Spleen (tissue), 11 donors: ENCODE data around the gene TET3. TPM values are rescaled to one million over a fixed set of nuclear protein-coding genes. Genes with fewer than 3 reads are reported as not detected.

Source experiments
- DNase-seq: peaks from one replicate; pipeline ENCODE4 v3.0.0-alpha.2; 2020
- H3K27ac ChIP-seq, 8 donors: fragments of 200-600 bp; sonication (generic) in 7 of 8; 1 replicate in 4 of 8; 2 replicates in 4 of 8; pipeline versions ENCODE4 v1.5.0 to v1.8.0; 2016 to 2021; ENCODE audit warnings: inconsistent platforms in 4 of 8, mild to moderate bottlenecking in 4 of 8, moderate library complexity in 1 of 8
- H3K27me3 ChIP-seq, 7 donors: fragments of 200-600 bp; sonication (generic) in 6 of 7; replicated peaks in 1 of 7; 1 replicate in 4 of 7; 2 replicates in 3 of 7; pipeline versions ENCODE4 v1.5.0 to v1.8.0; 2016 to 2021; ENCODE audit warnings: inconsistent platforms in 3 of 7, mild to moderate bottlenecking in 1 of 7
- H3K36me3 ChIP-seq, 6 donors: fragments of 200-600 bp; sonication (generic) in 5 of 6; 1 replicate in 4 of 6; 2 replicates in 2 of 6; pipeline versions ENCODE4 v1.5.0 to v1.8.0; 2016 to 2021; ENCODE audit warnings: inconsistent platforms in 2 of 6
- H3K4me1 ChIP-seq, 6 donors: fragments of 200-600 bp; sonication (generic) in 5 of 6; 1 replicate in 3 of 6; 2 replicates in 3 of 6; pipeline versions ENCODE4 v1.5.0 to v1.8.0; 2016 to 2021; ENCODE audit warnings: inconsistent platforms in 3 of 6
- H3K4me3 ChIP-seq, 8 donors: fragments of 200-600 bp; sonication (generic) in 7 of 8; 1 replicate in 4 of 8; 2 replicates in 4 of 8; pipeline versions ENCODE4 v1.5.0 to v1.8.0; 2016 to 2021; ENCODE audit warnings: inconsistent platforms in 4 of 8, mild to moderate bottlenecking in 4 of 8, moderate library complexity in 2 of 8
- H3K9me3 ChIP-seq, 8 donors: fragments of 200-600 bp; sonication (generic) in 7 of 8; 1 replicate in 4 of 8; 2 replicates in 4 of 8; pipeline versions ENCODE4 v1.5.0 to v1.8.0; 2016 to 2021; ENCODE audit warnings: inconsistent platforms in 4 of 8
- CTCF ChIP-seq, 11 experiments: fragments of 200-600 bp in 7 of 11; fragments of 450-650 bp in 4 of 11; sonication (generic) in 4 of 11; IDR thresholded peaks in 8 of 11; conservative IDR thresholded peaks in 3 of 11; 1 replicate in 7 of 11; 2 replicates in 4 of 11; pipeline versions ENCODE4 v1.4.0 to v1.8.0; 2016 to 2021; ENCODE audit warnings: antibody characterized with exemption in 11 of 11, inconsistent platforms in 4 of 11, mild to moderate bottlenecking in 1 of 11
- POLR2A ChIP-seq, 3 donors: fragments of 450-650 bp; IDR thresholded peaks; one replicate each; pipeline ENCODE4 v1.5.1; 2017; ENCODE audit warnings: antibody characterized with exemption in 3 of 3, mild to moderate bottlenecking in 1 of 3
- POLR2AphosphoS5 ChIP-seq, 3 donors: sonication (generic); formaldehyde crosslinking; IDR thresholded peaks; one replicate each; pipeline ENCODE4 v1.5.1; 2017; ENCODE audit warnings: antibody characterized with exemption in 3 of 3
- WGBS, 5 donors: extraction: QIAGEN DNeasy Blood & Tissue Kit in 3 of 5; methylation state at CpG; one replicate each; pipeline versions ENCODE4 v1.1.5 to v1.1.7; 2013 to 2018; 5-methylcytosine and 5-hydroxymethylcytosine counted together
- intact Hi-C: fragments of 100-400 bp; cut with DNase I; formaldehyde crosslinking; loops from one replicate; pipeline ENCODE4 v1.15.0; 2023; ENCODE audit warnings: low total_unique reads
- polyA plus RNA-seq, 3 donors: library from polyadenylated mRNA; stranded (reverse); fragments of 200-250 nt; gene quantifications; one replicate each; pipeline ENCODE4 v1.2.1, GENCODE V29; 2013
- total RNA-seq, 7 donors: library from RNA; depleted of rRNA in 3 of 7; stranded (reverse); fragments of >200 nt in 3 of 7; fragmentation: NEBNext Ultra II Directional in 4 of 7; extraction: Animal tissue kit (Norgen Biotek cat#: 25700) in 4 of 7; gene quantifications; one replicate each; pipeline versions ENCODE4 v1.1.0 to v1.2.1, GENCODE V29; 2016 to 2021
- donor health status: healthy with polysubstance abuse.
- donor health status: DM: no; HTN: no; CAD: no; lungs with moderate emphysema.
- donor health status: DM: no; HTN: no; CAD: no.
- donor health status: Bipolar disorder and iron deficiency.
- donor health status: healthy.
- donor health status: DM: no; HTN: no; CAD: no.
- donor health status: DM: yes; HTN: yes; CAD: no.

Gene TET3
- total and polyA plus RNA-seq, 10 donors = 1.6 to 27.6 (median 19.9) TPM

GRCh38 chr2:73970850-73971471 is 13.7 kb upstream of the TET3 start:
- no peak for TF ChIP-seq CTCF (IDR thresholded peaks at IDR 0.05 in 8 of 11, conservative IDR thresholded peaks at IDR 0.05 in 3 of 11)
- peak; percentile 21 to 82 (median 73) for TF ChIP-seq POLR2AphosphoS5 (IDR thresholded peaks at IDR 0.05)
- no peak for TF ChIP-seq POLR2A (IDR thresholded peaks at IDR 0.05)
- peak; percentile 91 for DNase-seq
- H3K4me1 ChIP-seq = peaks cover 17 to 69% (median 48%) of the 10 kb centered on the region in 6 donors
- intact Hi-C loops = no loop called here
- H3K9me3 ChIP-seq = no peaks in the 10 kb centered on the region
- no peaks in the 10 kb centered on the region for H3K27me3 ChIP-seq
- WGBS, 5 donors = 2 to 8% (median 7%) methylated on average over 7 of the region's 7 CpGs
- H3K4me3 ChIP-seq = peak overlapping the region in 3 of 8 donors; percentile 1 to 43 (median 17)
- H3K36me3 ChIP-seq = no peaks in the 10 kb centered on the region
- peak overlapping the region; percentile 43 to 85 (median 74) for H3K27ac ChIP-seq

- H3K27me3 ChIP-seq = no peaks in the 10 kb centered on the region
- H3K4me1 ChIP-seq = peaks cover 17 to 69% (median 48%) of the 10 kb centered on the region in 6 donors
- no peaks in the 10 kb centered on the region for H3K36me3 ChIP-seq
- H3K9me3 ChIP-seq = no peaks in the 10 kb centered on the region
- TF ChIP-seq POLR2A (IDR thresholded peaks at IDR 0.05) = no peak
- no peak for TF ChIP-seq CTCF (IDR thresholded peaks at IDR 0.05 in 8 of 11, conservative IDR thresholded peaks at IDR 0.05 in 3 of 11)
- TF ChIP-seq POLR2AphosphoS5 (IDR thresholded peaks at IDR 0.05) = no peak
- DNase-seq = no peak
- WGBS, 5 donors = 74 to 81% (median 76%) methylated on average over 3 of the region's 3 CpGs
- no peak overlapping the region for H3K4me3 ChIP-seq
- intact Hi-C loops = no loop called here
- peak overlapping the region in 4 of 8 donors; percentile 55 to 85 (median 80) for H3K27ac ChIP-seq
These were observed 13.0 kb upstream of the TET3 start for GRCh38 chr2:73971722-73972121.

GRCh38 chr2:73972846-73973245 is 11.9 kb upstream of the TET3 start:
- no peak for DNase-seq
- Histone ChIP-seq H3K36me3 (no peaks in the 10 kb centered on the region), H3K4me1 (peaks cover 17 to 64% (median 48%) of the 10 kb centered on the region in 6 donors), H3K4me3 (no peak overlapping the region), H3K27ac (peak overlapping the region in 1 of 8 donors; percentile 9), H3K27me3 (no peaks in the 10 kb centered on the region), H3K9me3 (no peaks in the 10 kb centered on the region)
- intact Hi-C loops = no loop called here
- WGBS, 5 donors = 38 to 48% (median 40%) methylated on average over 3 of the region's 3 CpGs
- TF ChIP-seq POLR2AphosphoS5 (IDR thresholded peaks at IDR 0.05) (no peak), CTCF (IDR thresholded peaks at IDR 0.05 in 8 of 11, conservative IDR thresholded peaks at IDR 0.05 in 3 of 11) (no peak), POLR2A (IDR thresholded peaks at IDR 0.05) (no peak)

- no peaks in the 10 kb centered on the region for H3K9me3 ChIP-seq
- no peak overlapping the region for H3K4me3 ChIP-seq
- H3K27ac ChIP-seq = no peak overlapping the region
- H3K4me1 ChIP-seq = peaks cover 19 to 60% (median 47%) of the 10 kb centered on the region in 6 donors
- WGBS, 5 donors = 88 to 94% (median 92%) methylated on average over 3 of the region's 3 CpGs
- no peak for DNase-seq
- TF ChIP-seq CTCF (IDR thresholded peaks at IDR 0.05 in 8 of 11, conservative IDR thresholded peaks at IDR 0.05 in 3 of 11) (no peak), POLR2AphosphoS5 (IDR thresholded peaks at IDR 0.05) (no peak), POLR2A (IDR thresholded peaks at IDR 0.05) (no peak)
- no peaks in the 10 kb centered on the region for H3K36me3 ChIP-seq
- intact Hi-C loops = no loop called here
- peaks cover 0 to 12% (median 0%) of the 10 kb centered on the region in 7 donors for H3K27me3 ChIP-seq
These were observed 9.0 kb upstream of the TET3 start for GRCh38 chr2:73975731-73976130.
